Hematopoietic multipotent progenitor cell treated with erythropoietin and hydrocortisone succinate and interleukin-3 and kit ligand, for 6 days (in vitro differentiated cells): Measurements from ENCODE around the gene KLK10.

ENCODE experiments used
- DNase-seq: peaks from one replicate; pipeline ENCODE4 v3.0.0-alpha.2; 2015

KLK10 gene

GRCh38 chr19:51019544-51019925 is at the start of gene KLK10:
Gene KLK10, minus strand, starts transcription at chr19:51019709. Its CDS starts 579 bp downstream, at chr19:51019130.
- DNase-seq, result no peak

- DNase-seq, result no peak
Observed at GRCh38 chr19:51066393-51067186, 47.1 kb upstream of the KLK10 start.

- no peak for DNase-seq
Observed at GRCh38 chr19:51065221-51065960, 45.9 kb upstream of the KLK10 start.

GRCh38 chr19:51064534-51065220 is 45.2 kb upstream of the KLK10 start, which contains the start of gene KLK13:
Gene KLK13, minus strand, starts transcription at chr19:51065092. Its CDS starts 25 bp downstream, at chr19:51065067.
- no peak for DNase-seq

GRCh38 chr19:51063664-51064063 is 44.2 kb upstream of the KLK10 start:
- DNase-seq, result no peak

- no peak for DNase-seq
Observed at GRCh38 chr19:51060973-51061372, 41.5 kb upstream of the KLK10 start.

GRCh38 chr19:51060336-51060735 is 40.8 kb upstream of the KLK10 start:
- no peak for DNase-seq

GRCh38 chr19:51059715-51060114 is 40.2 kb upstream of the KLK10 start:
- DNase-seq, result no peak

- no peak for DNase-seq
Observed at GRCh38 chr19:51055866-51056265, 36.4 kb upstream of the KLK10 start.

- DNase-seq, result no peak
Observed at GRCh38 chr19:51047031-51047335, 27.5 kb upstream of the KLK10 start.

- no peak for DNase-seq
Observed at GRCh38 chr19:51044327-51044726, 24.8 kb upstream of the KLK10 start.

GRCh38 chr19:51043497-51043896 is 24.0 kb upstream of the KLK10 start:
- DNase-seq, result no peak

- no peak for DNase-seq
Observed at GRCh38 chr19:51040151-51040550, 20.6 kb upstream of the KLK10 start.

- DNase-seq, result no peak
Observed at GRCh38 chr19:51036519-51036918, 17.0 kb upstream of the KLK10 start.

- no peak for DNase-seq
Observed at GRCh38 chr19:51034704-51035103, 15.2 kb upstream of the KLK10 start, which contains the start of gene KLK12. Gene KLK12, minus strand, starts transcription at chr19:51035002. Its CDS starts 381 bp downstream, at chr19:51034621.

- no peak for DNase-seq
Observed at GRCh38 chr19:51031880-51032225, 12.3 kb upstream of the KLK10 start.

GRCh38 chr19:51031220-51031879 is 11.8 kb upstream of the KLK10 start:
- no peak for DNase-seq

GRCh38 chr19:51030631-51031030 is 11.1 kb upstream of the KLK10 start:
- no peak for DNase-seq

GRCh38 chr19:51029718-51030117 is 10.2 kb upstream of the KLK10 start:
- DNase-seq, result no peak

- no peak for DNase-seq
Observed at GRCh38 chr19:51027873-51028272, 8.4 kb upstream of the KLK10 start.

- DNase-seq, result no peak
Observed at GRCh38 chr19:51027126-51027806, 7.8 kb upstream of the KLK10 start.

GRCh38 chr19:51026554-51026831 is 7.0 kb upstream of the KLK10 start, which contains the start of gene KLK11:
Gene KLK11, minus strand, starts transcription at chr19:51026616. Its CDS starts 985 bp downstream, at chr19:51025631.
- DNase-seq, result no peak
